ENCODE measurements around the gene TTC34. TPM values are rescaled to one million over a fixed set of nuclear protein-coding genes. Genes with fewer than 3 reads are reported as not detected.
"Not testable (repeated sequence)": the region's sequence is repeated elsewhere in the genome, so short reads cannot be mapped to it uniquely, and the experiment has no call there.

TTC34 gene
- total RNA-seq, 1 donor from 2014 or later: 1.4 TPM

DNA sequence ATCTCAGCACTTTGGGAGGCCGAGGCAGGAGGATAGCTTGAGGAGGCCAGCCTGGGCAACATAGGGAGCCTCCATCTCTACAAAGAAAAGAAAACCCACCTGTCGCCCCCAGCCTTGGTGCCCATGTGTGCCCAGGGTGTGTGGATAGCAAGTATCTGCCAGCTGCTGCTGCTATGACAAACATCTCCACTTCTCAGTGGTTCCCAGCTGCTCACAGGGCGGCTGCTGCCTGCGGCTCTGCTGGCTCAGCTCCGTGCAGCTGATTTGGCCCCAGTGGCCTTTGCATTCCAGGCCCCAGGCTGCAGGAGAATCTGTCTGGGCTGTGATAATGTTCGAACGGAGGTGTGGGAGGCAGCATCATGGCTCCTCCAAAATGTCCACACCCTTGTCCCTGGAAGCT is 10.6 kb upstream of the TTC34 start:
- DNase-seq (ENCODE audit: low spot score): no peak

DNA sequence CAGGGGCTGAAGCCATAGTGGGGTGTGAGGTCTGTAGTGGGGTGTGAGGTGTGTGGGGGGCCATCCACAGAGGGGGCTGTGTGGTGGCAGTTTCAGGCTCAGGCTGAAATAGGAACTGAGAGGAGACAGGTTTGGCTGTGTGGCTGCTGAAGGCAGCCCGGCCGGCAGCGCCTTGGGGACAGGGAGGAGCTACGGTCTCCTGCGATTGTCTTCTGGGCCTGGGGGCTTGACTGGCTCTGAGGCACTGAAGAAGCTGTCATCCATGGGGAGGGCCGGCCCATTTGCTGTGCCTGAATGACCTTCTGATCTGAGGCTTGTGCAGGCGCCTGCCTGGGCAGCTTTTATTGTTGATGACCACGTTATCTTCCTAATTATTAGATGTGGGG is 10.0 kb upstream of the TTC34 start:
- no peak for DNase-seq (ENCODE audit: low spot score)

DNA sequence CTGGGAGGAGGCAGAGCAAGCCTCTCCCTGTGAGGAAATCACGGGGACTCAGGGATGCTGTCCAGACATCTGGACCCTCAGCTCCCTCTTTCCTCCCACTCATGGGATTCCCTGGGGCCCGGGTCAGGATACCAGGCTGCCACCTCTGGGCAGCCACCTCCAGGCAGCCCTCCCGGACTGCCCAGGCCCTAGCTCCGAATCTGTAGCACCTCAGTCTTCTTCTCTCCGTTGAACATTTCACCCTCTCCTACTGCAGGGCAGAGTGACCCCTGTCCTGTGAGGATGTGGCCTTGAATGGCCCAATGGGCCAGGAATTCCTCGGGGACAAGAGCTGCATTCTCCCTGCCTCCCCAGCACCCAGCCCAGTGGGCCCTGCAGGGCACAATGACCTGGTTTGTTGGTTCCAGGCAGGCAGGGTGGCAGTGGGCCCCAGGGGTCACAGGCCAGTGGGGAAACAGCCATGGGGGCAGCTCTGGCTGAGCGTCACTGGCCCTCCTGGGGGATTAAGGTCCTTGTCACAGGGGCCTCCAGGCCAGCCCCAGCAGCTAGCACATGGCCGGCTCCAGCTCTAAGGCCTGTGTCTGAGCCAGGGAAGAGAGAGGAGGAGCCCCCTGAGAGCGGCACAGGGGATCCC is 9.5 kb upstream of the TTC34 start:
- DNase-seq (ENCODE audit: low spot score): no peak

DNA sequence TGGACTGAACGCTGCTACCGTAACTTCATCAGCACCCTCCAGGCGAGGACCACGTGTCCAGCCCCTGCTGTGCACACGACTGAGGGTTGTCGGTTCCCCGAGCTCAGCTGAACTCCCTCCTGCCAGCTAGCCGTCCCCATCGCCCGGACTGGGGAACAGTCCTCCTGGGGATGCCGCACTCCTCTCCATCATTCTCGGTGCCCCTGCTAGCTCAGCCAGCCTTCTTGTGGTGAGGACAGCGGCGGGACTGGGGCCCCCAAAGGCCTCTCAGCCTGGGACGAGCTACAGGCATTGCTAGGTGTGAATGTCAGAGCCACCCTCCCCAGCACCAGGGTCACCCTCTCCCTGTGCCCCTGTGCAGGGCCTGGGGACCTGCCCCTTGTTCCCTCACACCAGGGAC is 8.8 kb upstream of the TTC34 start:
- no peak for DNase-seq (ENCODE audit: low spot score)

DNA sequence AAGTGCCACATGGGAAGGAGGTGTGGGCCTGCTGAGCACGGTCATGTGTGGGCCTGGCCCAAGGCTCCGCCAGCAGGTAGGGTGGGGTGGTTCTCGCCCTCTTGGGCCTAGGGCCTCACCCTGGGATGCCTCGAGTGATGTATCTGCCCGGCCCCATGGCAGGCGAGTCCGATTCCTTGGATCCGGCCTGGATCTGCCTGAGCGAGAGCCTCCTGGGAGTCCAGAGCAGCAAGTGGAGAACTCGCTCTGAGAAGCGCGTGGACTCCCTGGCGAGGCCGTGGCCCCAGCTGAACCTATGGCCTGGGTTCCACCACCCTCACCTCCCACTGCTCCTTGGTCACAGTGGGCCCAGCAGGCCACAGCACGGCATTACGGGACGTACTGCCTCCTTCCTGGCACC is 8.2 kb upstream of the TTC34 start:
- no peak for DNase-seq (ENCODE audit: low spot score)

DNA sequence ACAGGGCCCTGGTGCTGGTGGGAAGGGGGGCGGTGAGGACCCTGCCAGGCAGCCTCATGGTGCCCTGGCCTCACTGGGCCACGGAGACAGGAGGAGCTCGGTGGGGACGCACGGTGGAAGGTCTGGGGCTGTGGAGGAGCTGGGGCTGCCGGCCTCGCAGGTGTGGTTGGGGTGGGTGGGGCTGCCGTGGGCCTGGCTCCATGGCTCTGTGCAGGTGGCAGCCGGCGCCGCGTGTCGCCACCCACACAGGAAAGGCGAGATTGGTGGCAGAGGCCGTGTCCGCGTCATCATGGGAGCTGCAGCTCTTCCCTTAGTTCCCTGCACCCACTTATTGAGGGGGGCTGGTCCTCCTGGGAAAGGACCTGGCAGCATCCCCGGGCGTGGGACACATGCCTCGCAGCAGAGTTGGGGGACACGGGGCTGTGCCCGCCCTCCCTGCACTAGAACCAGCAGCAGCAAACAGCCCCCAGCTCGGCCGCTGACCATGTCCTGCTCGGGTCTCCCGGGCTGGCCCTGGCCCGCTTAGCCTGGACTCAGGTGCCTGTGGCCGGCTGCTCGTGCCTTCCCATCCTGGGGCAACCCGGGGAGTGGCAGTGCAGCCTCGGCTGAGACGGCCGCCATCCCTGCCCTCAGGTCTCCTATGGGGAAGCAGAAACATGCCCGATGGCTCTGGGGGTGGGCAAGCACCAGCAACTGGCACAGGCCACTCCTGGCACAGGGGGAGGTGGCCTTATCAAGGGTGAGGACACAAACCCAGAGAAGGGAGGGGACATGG is 7.5 kb upstream of the TTC34 start:
- DNase-seq (ENCODE audit: low spot score): no peak

DNA sequence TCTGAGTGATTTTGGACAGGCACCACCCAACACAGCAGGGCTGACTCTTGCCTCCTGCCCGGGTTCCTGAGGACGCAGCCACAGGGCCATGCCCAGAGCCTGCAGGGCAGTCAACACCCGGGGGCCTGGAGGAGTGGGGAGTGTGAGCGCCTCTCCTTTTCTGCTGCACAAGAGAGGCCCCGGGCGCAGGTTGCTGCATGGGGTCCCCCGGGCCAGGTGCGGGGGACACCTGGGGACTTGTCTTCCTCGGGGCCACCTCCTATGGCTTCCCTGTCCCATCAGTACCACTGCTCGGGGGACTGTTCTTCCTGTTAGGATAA is 6.9 kb upstream of the TTC34 start:
- DNase-seq (ENCODE audit: low spot score): no peak

DNA sequence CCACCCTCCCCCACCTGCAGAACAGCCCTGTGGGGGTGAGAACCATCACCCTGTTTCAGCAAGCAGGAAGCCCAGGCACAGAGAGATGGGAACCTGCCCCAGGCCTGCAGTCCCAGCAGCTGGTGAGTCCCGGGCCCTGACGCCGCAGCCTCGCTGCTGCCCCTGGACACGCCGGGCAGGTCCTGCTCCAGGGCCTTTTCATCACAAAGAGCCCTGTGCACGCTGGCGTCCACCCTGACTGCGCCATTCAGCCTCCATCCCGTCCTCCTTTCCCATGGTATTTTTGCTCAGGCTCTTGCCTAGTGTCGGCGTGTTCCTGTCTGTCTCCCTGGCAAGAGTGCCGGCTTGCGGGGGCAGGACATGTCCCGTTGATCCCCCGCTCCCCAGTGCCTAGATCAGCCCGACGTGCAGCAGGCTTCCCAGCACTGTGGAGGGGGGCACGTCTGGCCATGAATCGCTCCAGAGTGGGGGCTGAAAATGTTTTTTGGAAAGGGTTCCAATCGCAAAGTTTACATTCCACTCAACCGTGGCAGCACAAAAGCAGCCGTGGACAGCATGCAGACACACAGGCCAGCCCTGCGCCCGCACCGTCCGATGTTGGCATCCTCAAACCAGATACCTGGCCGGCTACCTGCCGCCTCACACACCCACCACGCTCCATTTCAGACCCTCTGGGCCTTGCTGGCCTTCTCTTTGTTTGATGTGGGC is 6.3 kb upstream of the TTC34 start:
- no peak for DNase-seq (ENCODE audit: low spot score)

DNA sequence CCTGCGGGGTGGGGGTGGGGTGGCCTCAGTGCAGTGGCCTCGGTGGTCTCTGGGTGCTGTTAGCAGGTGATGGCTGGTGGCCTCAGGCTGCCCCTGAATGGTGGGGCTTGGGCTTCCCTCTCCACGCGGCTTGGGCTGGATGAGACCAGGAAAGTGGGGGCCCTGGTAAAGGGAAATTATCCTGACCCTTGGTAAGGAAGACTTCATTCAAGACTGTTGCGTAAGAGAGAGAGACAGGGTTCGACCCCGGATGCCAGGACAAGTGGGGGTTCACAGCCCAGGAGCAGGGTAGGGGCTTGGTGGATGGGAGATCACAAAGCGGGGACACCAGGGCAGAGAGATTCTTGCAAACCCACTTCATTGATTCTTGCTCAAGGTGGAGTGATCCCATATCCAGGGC is 5.5 kb upstream of the TTC34 start:
- DNase-seq (ENCODE audit: low spot score): no peak

DNA sequence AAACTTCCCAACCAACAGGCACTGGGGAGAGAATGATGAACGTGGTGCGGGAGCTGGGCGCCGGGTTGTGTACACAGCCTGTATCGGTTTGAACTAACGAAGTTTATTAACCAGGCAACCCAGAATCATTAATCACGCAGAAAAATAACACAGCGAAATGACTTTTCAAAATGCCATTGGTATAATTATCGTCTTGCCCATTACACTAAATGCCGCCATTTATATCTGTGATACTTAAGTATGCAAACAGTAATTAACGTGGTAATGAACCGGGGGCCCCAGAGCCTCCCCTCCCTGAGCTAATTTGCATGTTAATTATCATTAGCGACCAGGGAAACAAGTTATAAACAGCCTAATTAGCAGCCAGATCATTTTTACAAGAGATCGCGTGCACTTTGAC is 5.1 kb upstream of the TTC34 start:
- no peak for DNase-seq (ENCODE audit: low spot score)

DNA sequence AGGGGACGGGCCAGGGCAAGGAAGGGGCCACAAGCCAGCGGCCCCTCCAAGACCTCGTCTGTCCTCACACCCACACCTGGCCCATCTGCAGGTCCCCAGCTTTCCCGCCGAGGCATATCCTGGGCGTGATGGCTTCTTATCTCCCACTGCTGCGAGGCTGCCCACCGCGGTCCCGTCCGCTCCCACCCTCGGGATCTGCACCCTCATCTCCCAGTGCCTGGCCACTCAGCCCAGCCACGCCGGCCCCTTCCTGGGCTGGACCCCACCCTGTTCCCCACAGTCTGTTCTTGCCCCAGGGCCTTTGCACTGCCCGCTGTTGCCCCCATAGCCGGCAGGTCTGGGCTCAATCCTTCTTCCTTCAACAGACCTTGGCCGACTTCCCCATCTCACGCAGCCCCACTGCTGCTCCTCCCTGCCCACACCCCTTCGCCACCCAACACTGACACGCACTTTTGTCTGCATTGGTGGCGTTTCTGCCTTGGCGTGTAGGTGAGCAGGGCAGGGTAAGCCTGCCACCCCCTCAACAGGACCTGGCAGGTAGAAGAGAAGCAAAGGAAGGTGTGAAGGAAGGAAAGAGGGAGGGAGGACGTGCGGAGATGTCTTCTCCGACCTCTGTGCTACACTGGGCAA is 4.4 kb upstream of the TTC34 start:
- DNase-seq (ENCODE audit: low spot score): no peak

DNA sequence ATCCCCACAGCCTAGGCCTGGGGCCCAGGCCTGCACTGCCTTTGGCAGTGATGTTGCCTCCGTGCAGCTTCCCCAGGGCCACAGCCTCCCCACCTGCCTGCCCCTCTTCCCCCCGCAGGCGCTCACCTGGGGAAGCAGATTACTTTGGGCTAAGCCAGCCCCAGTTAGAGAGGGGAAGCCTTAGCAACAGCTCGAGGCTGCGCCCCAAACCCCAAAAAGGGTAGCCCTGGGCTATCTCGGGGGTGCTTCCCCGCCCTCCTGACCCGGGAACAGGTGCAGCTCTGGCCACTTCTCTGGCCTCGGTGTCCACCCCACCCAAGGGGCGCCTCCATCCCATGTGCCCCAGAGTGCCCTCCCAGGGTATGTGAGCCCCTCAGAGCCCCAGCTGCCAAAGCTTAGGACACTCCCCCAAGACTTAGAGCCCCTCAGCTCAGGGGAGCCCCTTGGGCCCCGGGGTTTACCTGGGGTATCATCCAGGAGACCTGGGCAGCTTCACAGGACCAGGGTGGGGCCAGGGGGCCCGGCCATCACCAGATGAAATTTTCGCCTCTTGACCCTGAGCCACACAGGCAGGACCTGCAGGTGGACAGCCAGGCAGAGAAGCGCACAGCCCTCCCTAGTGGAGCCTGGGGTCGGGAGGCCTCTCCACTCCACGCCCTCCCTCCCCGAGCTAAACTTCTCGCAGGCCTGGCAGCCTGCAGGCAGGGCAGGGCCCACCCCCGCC is 3.3 kb upstream of the TTC34 start:
- no peak for DNase-seq (ENCODE audit: low spot score)

DNA sequence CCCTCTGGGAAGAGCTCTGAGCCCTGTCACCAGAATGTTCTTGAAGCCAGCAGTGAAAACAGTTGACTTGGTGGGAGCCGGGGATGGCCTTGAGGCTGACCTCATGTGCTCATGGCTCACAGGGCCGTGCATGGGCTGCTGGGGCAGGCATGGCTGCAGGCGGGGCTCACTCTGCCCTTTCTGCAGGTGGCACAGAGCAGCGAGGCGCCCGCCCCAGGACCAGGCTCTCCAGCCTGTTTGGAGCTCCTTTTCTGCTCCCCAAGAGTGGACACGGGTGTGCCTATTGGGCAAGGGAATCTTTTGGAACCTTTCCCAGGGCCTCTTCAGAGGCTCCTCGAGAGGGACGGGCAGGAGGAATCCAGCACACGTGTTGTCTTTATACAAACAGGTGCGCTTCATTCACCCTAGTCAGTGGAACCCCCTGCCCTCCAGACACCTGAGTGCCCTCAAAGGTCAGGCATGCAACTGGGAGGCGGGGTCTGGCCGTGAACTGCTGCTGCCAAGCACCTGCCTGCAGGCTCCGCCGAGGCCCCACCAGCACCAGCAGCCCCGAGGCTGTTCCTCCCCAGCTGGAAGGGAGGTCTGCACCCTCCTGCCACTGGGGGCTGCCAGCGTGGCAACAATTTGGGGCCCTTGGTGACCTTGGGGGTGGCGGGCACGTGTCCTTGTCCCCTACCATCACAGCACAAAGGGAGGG is 2.6 kb upstream of the TTC34 start:
- DNase-seq (ENCODE audit: low spot score): no peak

DNA sequence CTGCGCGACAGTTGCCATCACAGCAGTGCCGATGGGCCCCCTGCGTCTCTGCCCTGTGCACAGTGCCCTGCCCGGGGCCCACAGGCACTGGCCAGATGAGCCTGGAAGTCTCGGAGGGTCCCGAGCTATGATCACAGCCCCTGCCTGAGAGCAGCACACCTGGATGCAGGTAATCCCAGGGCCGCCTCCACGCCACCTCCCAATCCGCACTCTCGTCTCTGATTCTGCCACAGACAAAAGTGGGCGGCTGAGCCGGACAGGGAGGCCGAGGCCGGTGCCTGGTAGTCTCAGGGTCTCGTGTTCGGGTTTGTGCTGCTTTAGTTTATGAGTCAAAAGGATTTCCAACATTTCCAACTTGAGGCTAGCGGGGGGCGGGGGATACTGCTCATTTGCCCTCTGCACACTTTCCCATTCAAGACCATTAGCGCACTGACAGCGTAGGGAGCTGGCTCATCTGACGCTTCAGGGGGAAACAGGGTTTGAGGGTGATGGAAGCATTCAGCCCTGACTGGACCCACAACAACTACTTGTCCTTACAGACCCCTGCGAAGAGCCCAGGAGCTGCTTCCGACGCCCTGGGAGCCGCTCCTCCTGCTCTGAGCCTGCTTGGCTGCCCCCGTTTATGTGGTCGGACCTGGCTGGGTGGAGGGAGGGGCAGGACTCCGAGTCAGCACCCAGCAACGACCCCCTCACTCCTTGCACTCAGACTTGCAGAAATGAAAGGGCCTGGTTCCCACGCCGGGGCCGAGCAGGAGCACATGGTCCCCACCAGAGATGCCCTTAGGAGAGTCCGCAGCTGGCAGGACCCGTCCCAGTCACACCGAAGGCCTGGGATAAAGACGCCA is 1.8 kb upstream of the TTC34 start:
- no peak for DNase-seq (ENCODE audit: low spot score)

DNA sequence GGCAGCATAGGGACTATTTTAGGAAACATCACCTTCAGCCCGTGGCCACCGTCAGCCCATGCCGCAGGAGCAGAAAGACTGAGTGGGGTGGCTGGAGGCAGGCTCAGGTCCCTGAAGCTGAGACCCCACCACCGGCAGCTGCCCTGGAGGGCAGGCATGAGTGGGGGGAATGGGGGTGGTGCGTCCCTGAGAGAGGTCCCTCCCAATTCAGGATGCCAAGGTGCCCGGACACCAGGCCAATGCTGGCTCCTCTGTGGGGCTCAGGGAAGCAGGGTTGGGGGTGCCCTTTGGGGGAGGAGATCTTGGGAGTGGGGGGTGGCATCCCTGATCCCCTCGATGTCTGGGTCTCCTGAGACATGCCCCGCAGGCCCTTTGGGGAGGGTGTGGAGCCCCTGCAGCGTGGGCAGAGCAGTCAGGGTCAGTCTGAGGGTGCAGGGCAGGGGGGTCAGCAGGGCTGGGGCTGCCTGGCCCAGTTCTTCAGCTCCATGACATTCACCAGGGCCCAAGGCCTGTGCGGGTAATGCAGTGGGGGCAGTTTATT is 998 bp upstream of the TTC34 start:
- DNase-seq (ENCODE audit: low spot score): no peak

DNA sequence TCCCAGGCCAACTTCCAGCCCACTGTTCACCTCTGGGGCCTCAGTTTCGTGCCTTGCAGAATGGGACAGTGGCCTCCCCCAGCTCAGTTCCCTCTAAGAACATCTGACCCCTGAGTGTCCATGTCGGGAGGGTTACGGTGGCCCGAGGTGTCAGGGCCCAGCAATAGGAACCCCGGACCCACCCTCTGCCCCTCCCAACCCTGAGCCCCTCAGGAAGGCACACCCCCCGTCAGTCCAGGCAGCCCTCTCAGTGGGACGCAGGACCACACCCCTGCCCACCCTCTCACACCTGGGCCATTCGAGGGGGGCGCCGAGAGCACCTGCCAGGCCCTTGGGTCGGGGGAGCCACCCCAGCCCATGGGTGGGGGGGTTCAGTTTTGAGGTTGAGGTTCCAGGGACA is 447 bp downstream of the TTC34 start:
- no peak for DNase-seq (ENCODE audit: low spot score)

DNA sequence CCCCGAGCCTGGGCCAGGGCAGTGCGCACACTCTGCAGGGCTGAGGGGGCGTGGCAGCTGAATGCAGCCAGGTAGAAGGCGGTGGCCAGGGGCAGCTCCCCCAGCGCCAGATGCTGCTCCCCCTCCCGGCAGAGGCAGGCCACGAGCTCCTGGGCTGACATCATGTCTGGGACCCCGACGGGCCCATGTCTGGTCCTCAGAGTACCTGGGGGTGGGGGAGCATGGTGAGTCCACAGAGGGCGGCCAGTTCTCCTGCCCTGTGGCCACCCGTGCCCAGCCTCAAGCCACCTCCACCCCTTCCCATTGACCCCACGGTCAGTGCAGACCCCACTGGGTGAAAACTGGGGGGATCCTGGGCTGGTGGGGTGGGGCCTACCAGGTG is 838 bp downstream of the TTC34 start:
- DNase-seq (ENCODE audit: low spot score): no peak

DNA sequence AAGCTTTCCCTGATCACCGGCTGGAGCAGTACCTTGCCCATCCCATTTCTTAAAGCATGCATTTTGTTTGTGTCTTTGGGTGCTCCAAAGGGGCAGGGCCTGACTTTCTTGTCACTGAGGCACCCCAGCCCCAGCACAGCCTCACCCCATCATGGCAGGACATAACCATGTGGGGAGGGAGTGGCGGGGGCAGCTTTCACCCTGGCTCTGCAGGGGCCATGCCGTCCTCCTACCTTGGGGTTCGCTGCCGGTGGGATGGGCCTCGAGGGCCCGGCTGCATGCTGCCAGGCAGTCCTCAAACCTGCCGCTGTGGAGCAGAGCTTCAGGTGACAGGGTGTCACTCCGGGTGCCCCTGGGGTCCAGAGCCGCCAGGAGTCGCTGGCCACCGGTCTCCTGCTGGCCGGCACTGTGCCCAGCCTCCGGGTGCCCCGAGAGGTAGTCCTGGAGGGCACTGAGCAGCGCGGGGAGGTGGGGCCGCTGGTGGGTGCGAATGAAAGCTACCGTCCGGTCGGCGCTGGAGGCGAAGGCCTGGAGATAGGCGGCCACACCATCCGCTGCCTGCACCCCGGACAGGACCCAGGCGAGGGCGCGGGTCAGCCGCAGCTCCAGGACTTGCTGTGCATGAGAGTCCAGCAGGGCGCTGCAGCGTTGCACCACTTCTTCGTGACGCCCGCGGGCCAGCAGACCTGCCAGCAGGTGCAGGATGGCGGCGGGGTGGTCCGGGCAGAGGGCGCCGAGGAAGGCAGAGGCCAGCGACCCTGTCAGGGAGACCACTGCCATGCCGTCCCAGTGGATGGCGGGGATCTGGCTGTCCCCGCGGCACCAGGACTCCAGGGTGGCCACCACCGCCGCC is 1.5 kb downstream of the TTC34 start:
- no peak for DNase-seq (ENCODE audit: low spot score)

DNA sequence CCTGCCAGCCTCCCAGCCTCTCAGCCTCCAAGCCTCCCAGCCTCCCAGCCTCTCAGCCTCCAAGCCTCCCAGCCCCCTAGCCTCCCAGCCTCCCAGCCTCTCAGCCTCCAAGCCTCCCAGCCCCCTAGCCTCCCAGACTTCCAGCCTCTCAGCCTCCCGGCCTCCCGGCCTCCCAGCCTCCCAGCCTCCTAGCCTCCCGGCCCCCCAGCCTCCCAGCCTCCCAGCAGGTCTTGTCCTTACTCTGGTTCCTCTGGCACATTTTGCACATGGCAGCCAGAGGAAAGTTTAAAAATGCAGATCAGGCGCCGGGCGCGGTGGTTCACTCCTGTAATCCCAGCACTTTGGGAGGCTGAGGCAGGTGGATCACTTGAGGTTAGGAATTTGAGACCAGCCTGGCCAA is 2.5 kb downstream of the TTC34 start:
- DNase-seq (ENCODE audit: low spot score): not testable (repeated sequence)

DNA sequence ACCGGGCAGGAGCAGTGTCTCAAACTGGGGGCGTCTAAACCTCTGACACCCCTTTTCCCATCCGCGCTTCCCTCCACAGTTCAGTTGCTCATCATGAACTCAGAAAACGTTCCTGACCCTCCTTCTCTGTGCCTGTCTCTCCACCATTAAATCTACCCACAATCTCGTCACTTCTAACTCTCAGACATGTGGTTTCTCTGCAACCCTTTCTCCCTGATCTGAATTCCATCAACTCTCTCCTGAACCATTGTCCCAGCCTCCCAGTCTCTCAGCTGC is 3.8 kb downstream of the TTC34 start:
- DNase-seq (ENCODE audit: low spot score): no peak

Measured in mucosa of gallbladder (tissue), 1 donor.